Activated CD8-positive, alpha-beta T cell treated with anti-CD3 and anti-CD28 coated beads for 36 hours (primary cell): ENCODE measurements around the gene ITPRIP. TPM values are rescaled to one million over a fixed set of nuclear protein-coding genes. Genes with fewer than 3 reads are reported as not detected.

Source experiments
- ATAC-seq: fragments of 200-7000 bp; cut with Tn5 transposase; one replicate; pipeline ENCODE4 v1.10.0; 2021; ENCODE audit warnings: mild to moderate bottlenecking, moderate library complexity
- CTCF ChIA-PET: fragments of 350-600 bp; sonication (Branson Sonifier 250); formaldehyde crosslinking; loops from one replicate; lab custom pipeline; 2021; ENCODE audit warnings: antibody characterized with exemption; lab: Charles Lee
- POLR2A ChIA-PET: fragments of 350-600 bp; sonication (Branson Sonifier 250); formaldehyde crosslinking; loops from one replicate; lab custom pipeline; 2021; ENCODE audit warnings: antibody characterized with exemption; lab: Charles Lee
- DNase-seq: peaks from one replicate; pipeline ENCODE4 v3.0.0-alpha.2; 2020
- H3K27ac Mint-ChIP-seq: one replicate; pipeline ENCODE4 v1.8.0; 2021; ENCODE audit warnings: mild to moderate bottlenecking, mixed read lengths
- H3K27me3 Mint-ChIP-seq: one replicate; pipeline ENCODE4 v1.8.0; 2021; ENCODE audit warnings: mixed read lengths
- H3K36me3 Mint-ChIP-seq: one replicate; pipeline ENCODE4 v1.8.0; 2021; ENCODE audit warnings: low read depth, mixed read lengths
- H3K4me1 Mint-ChIP-seq: one replicate; pipeline ENCODE4 v1.8.0; 2021; ENCODE audit warnings: low read depth, mixed read lengths
- H3K4me3 Mint-ChIP-seq: one replicate; pipeline ENCODE4 v1.8.0; 2021; ENCODE audit warnings: mild to moderate bottlenecking, moderate library complexity, mixed read lengths
- H3K9me3 Mint-ChIP-seq: one replicate; pipeline ENCODE4 v1.8.0; 2021; ENCODE audit warnings: mixed read lengths
- CTCF ChIP-seq: fragments of 200-600 bp; IDR thresholded peaks from one replicate; pipeline ENCODE4 v1.8.0; 2022; ENCODE audit warnings: antibody characterized with exemption, mild to moderate bottlenecking
- intact Hi-C: fragments of 100-400 bp; cut with micrococcal nuclease; formaldehyde crosslinking; loops from one replicate; pipeline ENCODE4 v1.10.0; 2022
- total RNA-seq, 2 experiments: library from RNA; stranded (reverse); gene quantifications; one replicate each; pipeline ENCODE4 v1.2.3, GENCODE V29; 2021

Gene ITPRIP
- total RNA-seq, 2 experiments from 2014 or later: 18.3 to 18.9 TPM

- ChIA-PET POLR2A (interaction anchor here (4.0 kb wide), 1 partner anchor 7 kb away, joined by 21 read pairs; no protein-coding TSS in a partner anchor), CTCF (interaction anchor here (1.1 to 1.5 kb wide), 4 partner anchors 9 to 40 kb away, joined by 3 to 6 read pairs (median 4); no protein-coding TSS in a partner anchor)
- H3K27ac Mint-ChIP-seq: no peak overlapping the region
- peaks cover 37% of the 10 kb centered on the region for H3K4me1 Mint-ChIP-seq
- no peak for DNase-seq
- H3K4me3 Mint-ChIP-seq: no peak overlapping the region
- intact Hi-C loops: no loop called here
- ATAC-seq: no peak
- no peak for TF ChIP-seq CTCF
- no peaks in the 10 kb centered on the region for H3K27me3 Mint-ChIP-seq
- no peaks in the 10 kb centered on the region for H3K9me3 Mint-ChIP-seq
- H3K36me3 Mint-ChIP-seq: peaks cover 39% of the 10 kb centered on the region
These were observed 23.4 kb downstream of the ITPRIP start for GRCh38 chr10:104314591-104315485.

DNA sequence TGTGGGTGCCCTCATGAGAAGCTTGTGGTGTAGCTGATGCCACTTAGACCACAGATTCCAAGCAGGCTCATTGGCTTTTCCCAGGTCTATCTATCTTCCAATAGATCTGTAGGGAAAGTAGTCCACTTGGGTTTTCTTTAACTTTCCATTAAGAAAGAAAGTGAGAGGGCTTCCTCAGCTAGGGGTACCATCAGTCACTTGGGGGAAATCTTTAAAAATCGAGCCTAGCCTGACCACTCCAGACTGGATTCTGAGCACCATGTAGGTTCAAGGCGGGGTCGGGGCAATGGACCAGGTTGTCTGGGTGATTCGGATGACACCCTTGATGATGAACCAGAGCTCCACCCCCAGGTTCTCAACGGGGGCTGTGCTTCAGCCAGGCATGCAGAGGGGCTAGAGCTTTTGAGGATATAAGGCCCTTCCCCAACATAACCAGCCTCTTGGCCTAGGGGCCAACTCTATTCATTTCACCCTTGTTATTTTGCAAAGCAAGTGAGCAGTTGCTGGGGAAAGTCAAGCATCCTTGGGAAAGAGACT lies 27.0 kb downstream of the ITPRIP start:
- Mint-ChIP-seq H3K4me1 (peaks cover 42% of the 10 kb centered on the region), H3K9me3 (no peaks in the 10 kb centered on the region), H3K4me3 (no peak overlapping the region), H3K27ac (no peak overlapping the region), H3K36me3 (peaks cover 37% of the 10 kb centered on the region), H3K27me3 (peaks cover 2% of the 10 kb centered on the region)
- ChIA-PET CTCF (interaction anchor here (0.7 to 2.6 kb wide), 8 partner anchors 8 to 43 kb away, joined by 3 to 16 read pairs (median 4); partner anchors contain the start of gene CFAP58), POLR2A (interaction anchor here (0.9 to 4.0 kb wide), 3 partner anchors 11 to 40 kb away, joined by 3 to 21 read pairs (median 5); no protein-coding TSS in a partner anchor)
- DNase-seq (no peak), ATAC-seq (no peak)
- intact Hi-C loops: no loop called here
- no peak for TF ChIP-seq CTCF

GRCh38 chr10:104309980-104310978 lies 28.0 kb downstream of the ITPRIP start:
- ChIA-PET POLR2A (interaction anchor here (0.9 to 1.5 kb wide), 2 partner anchors 12 to 21 kb away, joined by 3 to 6 read pairs; no protein-coding TSS in a partner anchor), CTCF (interaction anchor here (0.7 to 9.0 kb wide), 7 partner anchors 12 to 42 kb away, joined by 4 to 198 read pairs (median 13); partner anchors contain the start of gene CFAP58)
- ATAC-seq (no peak), DNase-seq (no peak)
- H3K27ac Mint-ChIP-seq: no peak overlapping the region
- peaks cover 37% of the 10 kb centered on the region for H3K36me3 Mint-ChIP-seq
- peaks cover 5% of the 10 kb centered on the region for H3K27me3 Mint-ChIP-seq
- H3K4me3 Mint-ChIP-seq: no peak overlapping the region
- TF ChIP-seq CTCF: no peak
- intact Hi-C loops: no loop called here
- H3K4me1 Mint-ChIP-seq: peaks cover 50% of the 10 kb centered on the region
- no peaks in the 10 kb centered on the region for H3K9me3 Mint-ChIP-seq

GRCh38 chr10:104308439-104308903 lies 29.8 kb downstream of the ITPRIP start:
- H3K9me3 Mint-ChIP-seq: no peaks in the 10 kb centered on the region
- peaks cover 5% of the 10 kb centered on the region for H3K27me3 Mint-ChIP-seq
- H3K27ac Mint-ChIP-seq: peak overlapping the region; percentile 74
- H3K4me1 Mint-ChIP-seq: peaks cover 60% of the 10 kb centered on the region
- ATAC-seq (peak; percentile 73), DNase-seq (peak; percentile 59)
- ChIA-PET CTCF (interaction anchor here (1.0 to 9.0 kb wide), 7 partner anchors 10 to 43 kb away, joined by 3 to 198 read pairs (median 23); partner anchors contain the start of gene CFAP58), POLR2A (interaction anchor here (0.8 to 2.2 kb wide), 4 partner anchors 13 to 43 kb away, joined by 3 to 12 read pairs (median 6); partner anchors contain the start of gene ITPRIP)
- H3K4me3 Mint-ChIP-seq: peak overlapping the region; percentile 1
- TF ChIP-seq CTCF: no peak
- peaks cover 29% of the 10 kb centered on the region for H3K36me3 Mint-ChIP-seq
- intact Hi-C loops: no loop called here
